ENCODE measurements around the gene USHBP1. TPM values are rescaled to one million over a fixed set of nuclear protein-coding genes. Genes with fewer than 3 reads are reported as not detected.

Gene USHBP1
- total and polyA plus RNA-seq, 2 of the 4 experiments (the other 2 are of a cell fraction) = not detected

GRCh38 chr19:17263712-17264640 is 569 bp downstream of the USHBP1 start:
- Histone ChIP-seq H3K4me3 (ENCODE audit: insufficient read depth, low read depth, low read length) (no peak overlapping the region), H2AFZ (replicated peaks; ENCODE audit: low read length, poor library complexity) (no peak overlapping the region), H3K27ac (ENCODE audit: insufficient read depth, low read length) (no peak overlapping the region), H3K9me3 (ENCODE audit: control insufficient read depth, insufficient read depth, low read length) (peaks cover 10% of the 10 kb centered on the region), H2BK20ac (ENCODE audit: low read depth, low read length) (no peak overlapping the region), H4K5ac (ENCODE audit: low read depth, low read length) (no peak overlapping the region), H2AK9ac (replicated peaks; ENCODE audit: low read depth, low read length, poor library complexity) (peak overlapping the region; percentile 1), H3K36me3 (ENCODE audit: control insufficient read depth, insufficient read depth, low read length) (peaks cover under 1% of the 10 kb centered on the region; the same call in 1 of the 2 replicates), H4K8ac (ENCODE audit: low read depth in 2 of 2, low read length in 2 of 2) (no peak overlapping the region), H3K27me3 (ENCODE audit: control insufficient read depth, insufficient read depth, low read length) (no peaks in the 10 kb centered on the region), H3K9me1 (ENCODE audit: insufficient read depth, low read length) (peaks cover 4% of the 10 kb centered on the region), H2BK5ac (ENCODE audit: low read depth, low read length, poor library complexity, severe bottlenecking) (no peak overlapping the region), H3K14ac (replicated peaks; ENCODE audit: low read depth, low read length) (no peak overlapping the region), H3K18ac (ENCODE audit: low read depth, low read length) (no peak overlapping the region), H3K4me2 (ENCODE audit: low read depth, low read length) (no peak overlapping the region), H3K9ac (ENCODE audit: low read depth, low read length) (no peak overlapping the region), H3K56ac (ENCODE audit: extremely low read depth, insufficient read depth, low read length) (no peak overlapping the region), H2BK15ac (ENCODE audit: low read depth, low read length) (no peak overlapping the region), H3K23ac (ENCODE audit: low read depth, low read length) (no peak overlapping the region), H2AK5ac (ENCODE audit: low read depth, low read length) (no peak overlapping the region), H3K4me1 (ENCODE audit: control insufficient read depth, insufficient read depth, low read length) (no peaks in the 10 kb centered on the region; the same call in 1 of the 2 replicates), H3K4ac (ENCODE audit: low read depth, low read length) (no peak overlapping the region), H4K91ac (ENCODE audit: insufficient read depth, low read depth, low read length) (no peak overlapping the region), H3K79me1 (ENCODE audit: low read depth in 1 of 2, low read length in 2 of 2) (peaks cover 0 to 17% of the 10 kb centered on the region in 2 experiments; a peak in 2 of 4 replicates), H4K20me1 (ENCODE audit: insufficient read depth, low read length) (0 out of 2 replicates have a peak, but pooled peaks cover 4% of the 10 kb centered on the region), H2BK120ac (ENCODE audit: low read depth, low read length) (no peak overlapping the region)
- no TSS peak for BruUV-seq (replicated peaks)
- 86% methylated on average over 7 of the region's 23 CpGs; no CpG with 5 or more reads in 1 of the 2 experiments for WGBS, 2 experiments (ENCODE audit: extremely low coverage in 2 of 2, insufficient read length in 1 of 2)
- dilution Hi-C loops (cut with HindIII; ENCODE audit: low sequenced_read_pairs, unreplicated experiment) (no loop called here), intact Hi-C loops (cut with micrococcal nuclease) (no loop called here), in situ Hi-C loops (cut with MboI; ENCODE audit: low sequenced_read_pairs) (no loop called here)
- TF ChIP-seq BHLHE40 (IDR thresholded peaks at IDR 0.05; ENCODE audit: low read depth, low read length) = no peak
- DNase-seq (no peak), ATAC-seq (ENCODE audit: low read depth) (no peak)
- ChIA-PET POLR2A (ENCODE audit: unreplicated experiment) (no interaction called here), CTCF (interaction anchor here (1.3 kb wide), 1 partner anchor 196 kb away, joined by 6 read pairs; no protein-coding TSS in a partner anchor)
